HL-60 (cell line): Measurements from ENCODE around the gene XXYLT1.

Experiments
- DNase-seq, 2 experiments: peaks; one replicate each; pipeline ENCODE4 v3.0.0-alpha.2; 2010 to 2020; ENCODE audit warnings: low read depth in 1 of 2, low spot score in 1 of 2
- H3K27ac ChIP-seq: fragments of 250-450 bp; sonication (Bioruptor Pico); replicated peaks from 2 replicates; pipeline ENCODE4 v1.5.1; 2020; ENCODE audit warnings: mild to moderate bottlenecking, moderate library complexity
- H3K27me3 ChIP-seq: fragments of 250-450 bp; sonication (Bioruptor Pico); 2 replicates; pipeline ENCODE4 v1.5.1; 2021; ENCODE audit warnings: mild to moderate bottlenecking, moderate library complexity; ENCODE audit not compliant: insufficient read depth, poor library complexity, severe bottlenecking
- H3K4me3 ChIP-seq: replicated peaks from 2 replicates; pipeline ENCODE4 v1.5.1; 2011; ENCODE audit warnings: mild to moderate bottlenecking, control low read depth, low read length; ENCODE audit not compliant: insufficient read depth
- CTCF ChIP-seq: IDR thresholded peaks from one replicate; pipeline ENCODE4 v1.5.1; 2011; ENCODE audit warnings: low read length, control low read depth, inconsistent platforms; ENCODE audit not compliant: insufficient read depth
- GABPA ChIP-seq: IDR thresholded peaks from 2 replicates; pipeline ENCODE4 v1.6.1; 2012; ENCODE audit warnings: low read depth
- POLR2AphosphoS5 ChIP-seq: IDR thresholded peaks from 2 replicates; pipeline ENCODE4 v1.6.1; 2012; ENCODE audit warnings: low read depth
- REST ChIP-seq: IDR thresholded peaks from 2 replicates; pipeline ENCODE4 v1.6.1; 2012; ENCODE audit warnings: low read depth; ENCODE audit not compliant: insufficient replicate concordance
- SPI1 ChIP-seq: IDR thresholded peaks from 2 replicates; pipeline ENCODE4 v1.6.1; 2012; ENCODE audit warnings: low read depth, mild to moderate bottlenecking, borderline replicate concordance

XXYLT1 gene

GRCh38 chr3:195184716-195185421, 86.1 kb downstream of the XXYLT1 start:
- H3K27me3 ChIP-seq: no peaks in the 10 kb centered on the region
- H3K27ac ChIP-seq: no peak overlapping the region
- H3K4me3 ChIP-seq: no peak overlapping the region
- DNase-seq: no peak
- TF ChIP-seq REST (no peak), POLR2AphosphoS5 (no peak), SPI1 (no peak)

DNA sequence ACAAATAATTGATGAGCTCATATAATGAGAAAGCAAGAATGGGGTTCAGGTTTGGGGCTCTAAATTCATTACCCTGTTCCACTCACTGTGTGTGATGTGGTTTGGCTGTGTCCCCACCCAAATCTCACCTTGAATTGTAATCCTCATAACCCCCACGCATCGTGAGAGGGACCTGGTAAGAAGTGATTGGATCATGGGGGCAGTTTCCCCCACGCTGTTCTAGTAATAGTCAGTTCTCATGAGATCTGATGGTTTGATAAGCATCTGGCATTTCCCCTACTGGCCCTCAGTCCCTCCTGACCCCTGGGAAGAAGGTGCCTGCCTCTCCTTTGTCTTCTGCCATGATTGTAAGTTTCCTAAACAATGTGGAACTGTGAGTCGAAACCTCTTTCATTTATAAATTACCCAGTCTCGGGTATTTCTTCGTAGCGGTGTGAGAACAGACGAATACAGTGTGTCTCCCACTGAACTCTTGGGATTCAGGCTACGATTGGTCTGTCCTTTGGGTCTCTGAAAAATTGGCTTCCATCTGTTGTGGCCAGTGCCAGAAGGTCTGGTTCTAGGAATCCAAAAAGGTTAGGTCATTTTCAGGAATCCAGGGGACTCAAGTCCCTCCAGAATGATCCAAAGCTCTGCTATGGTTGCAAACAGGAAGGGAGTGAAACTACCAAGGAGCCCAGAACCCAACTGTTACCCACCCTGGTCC, 87.7 kb downstream of the XXYLT1 start:
- TF ChIP-seq CTCF: no peak
- no peak for TF ChIP-seq SPI1
- no peak for TF ChIP-seq POLR2AphosphoS5
- TF ChIP-seq REST: no peak
- no peak for TF ChIP-seq GABPA
- no peaks in the 10 kb centered on the region for H3K27me3 ChIP-seq
- H3K27ac ChIP-seq: no peak overlapping the region
- H3K4me3 ChIP-seq: no peak overlapping the region
- no peak for DNase-seq

GRCh38 chr3:195182470-195182795, 88.5 kb downstream of the XXYLT1 start:
- H3K27me3 ChIP-seq: no peaks in the 10 kb centered on the region
- no peak for TF ChIP-seq SPI1
- no peak for TF ChIP-seq GABPA
- TF ChIP-seq CTCF: no peak
- TF ChIP-seq REST: no peak
- no peak for TF ChIP-seq POLR2AphosphoS5
- no peak for DNase-seq
- no peak overlapping the region for H3K27ac ChIP-seq
- H3K4me3 ChIP-seq: no peak overlapping the region
